GM12892 (cell line): Measurements from ENCODE around the gene THAP12.

Experiments used
- POLR2AphosphoS5 ChIP-seq: IDR thresholded peaks from 2 replicates; pipeline ENCODE4 v1.6.1; 2011; ENCODE audit warnings: low read depth, low read length, control low read depth
- TAF1 ChIP-seq: IDR thresholded peaks from 2 replicates; pipeline ENCODE4 v1.6.1; 2011; ENCODE audit warnings: low read depth, mild to moderate bottlenecking, control low read depth, low read length, borderline replicate concordance

DNA sequence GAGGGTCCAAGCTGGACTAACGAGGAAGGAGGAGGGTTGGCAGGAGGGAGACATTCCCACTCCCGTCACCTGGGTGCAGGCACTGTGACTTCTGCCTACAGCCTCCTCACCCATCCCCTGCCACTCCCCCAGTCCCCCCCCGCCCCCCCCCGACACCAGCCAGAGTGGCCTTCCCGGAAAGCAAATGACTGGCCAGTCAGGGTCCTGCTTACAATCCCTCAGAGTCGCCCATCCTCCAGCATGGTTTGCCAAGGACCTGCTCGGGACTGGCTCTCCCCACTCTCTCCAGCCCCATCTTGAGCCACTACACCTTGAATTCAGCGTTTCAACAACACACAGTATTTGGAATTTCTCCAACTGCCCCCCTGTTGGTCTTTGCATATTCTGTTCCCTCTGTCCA is 59.6 kb downstream of the THAP12 start:
- TF ChIP-seq POLR2AphosphoS5: no peak
- TF ChIP-seq TAF1: no peak
